Adrenal gland (tissue), 12 donors: ENCODE results near the gene GNAQ. TPM values are rescaled to one million over a fixed set of nuclear protein-coding genes. Genes with fewer than 3 reads are reported as not detected.

Experiments
- DNase-seq, 7 donors: peaks; one replicate each; pipeline ENCODE4 v3.0.0-alpha.2; 2019 to 2020
- H3K27ac ChIP-seq, 5 donors: fragments of 200-600 bp; sonication (generic) in 4 of 5; 1 replicate in 3 of 5; 2 replicates in 2 of 5; pipeline versions ENCODE4 v1.5.1 to v1.8.0; 2016 to 2020; ENCODE audit warnings: mild to moderate bottlenecking in 1 of 5
- H3K27me3 ChIP-seq: fragments of 200-600 bp; 2 replicates; pipeline ENCODE4 v1.8.0; 2021
- H3K36me3 ChIP-seq, 2 donors: fragments of 200-600 bp; replicated peaks in 1 of 2; 1 replicate in 1 of 2; 2 replicates in 1 of 2; pipeline versions ENCODE4 v1.5.1 to v1.8.0; 2018 to 2022
- H3K4me1 ChIP-seq, 2 donors: fragments of 200-600 bp; replicated peaks in 1 of 2; 1 replicate in 1 of 2; 2 replicates in 1 of 2; pipeline versions ENCODE4 v1.5.1 to v1.8.0; 2018 to 2021
- H3K4me3 ChIP-seq, 4 donors: fragments of 200-600 bp; sonication (generic) in 3 of 4; one replicate each; pipeline ENCODE4 v1.5.1; 2016 to 2018
- H3K9me3 ChIP-seq, 3 donors: fragments of 200-600 bp; sonication (generic) in 1 of 3; replicated peaks in 1 of 3; 1 replicate in 2 of 3; 2 replicates in 1 of 3; pipeline versions ENCODE4 v1.5.1 to v1.8.0; 2016 to 2021
- CTCF ChIP-seq, 6 experiments: fragments of 450-650 bp in 4 of 6; fragments of 200-600 bp in 2 of 6; sonication (generic) in 1 of 6; IDR thresholded peaks; 1 replicate in 5 of 6; 2 replicates in 1 of 6; pipeline versions ENCODE4 v1.5.1 to v1.8.0; 2016 to 2021; ENCODE audit warnings: antibody characterized with exemption in 6 of 6, mild to moderate bottlenecking in 2 of 6, moderate library complexity in 1 of 6
- POLR2A ChIP-seq, 2 donors: fragments of 450-650 bp; IDR thresholded peaks; one replicate each; pipeline ENCODE4 v1.6.1; 2017; ENCODE audit warnings: antibody characterized with exemption in 2 of 2, mild to moderate bottlenecking in 2 of 2, moderate library complexity in 1 of 2
- WGBS, 4 donors: extraction: QIAGEN DNeasy Blood & Tissue Kit in 2 of 4; methylation state at CpG; one replicate each; pipeline versions ENCODE4 v1.1.5 to v1.1.7; 2013 to 2017; 5-methylcytosine and 5-hydroxymethylcytosine counted together
- intact Hi-C, 2 donors: fragments of 100-400 bp; cut with DNase I; formaldehyde crosslinking; loops; one replicate each; pipeline versions ENCODE4 v1.14.1 to v1.15.0; 2022 to 2023
- polyA plus RNA-seq, 3 donors: library from polyadenylated mRNA; stranded (reverse); fragments of 200-250 nt in 2 of 3; fragments of 350-450 nt in 1 of 3; fragmentation: Illumina TruSeq in 1 of 3; extraction: RNeasy Lipid Tissue Mini Kit (QIAGEN cat#74804) in 1 of 3; gene quantifications; one replicate each; pipeline ENCODE4 v1.2.3, GENCODE V29; 2013 to 2014
- total RNA-seq, 9 donors: library from RNA; depleted of rRNA in 4 of 9; stranded (reverse); fragments of >200 nt in 4 of 9; fragments of 120-200 nt in 1 of 9; fragmentation: NEBNext Ultra II Directional in 1 of 9; extraction: Animal tissue kit (Norgen Biotek cat#: 25700) in 1 of 9; gene quantifications; one replicate each; pipeline versions ENCODE4 v1.1.0 to v1.2.4, GENCODE V29; 2013 to 2023
- donor health status: healthy with polysubstance abuse.
- donor health status: Bipolar disorder and iron deficiency.
- donor health status: DM: yes; HTN: yes; CAD: no.
- donor health status: DM: no; HTN: no; CAD: no.
- donor health status: DM: no; HTN: no; CAD: no.
- donor health status: DM: yes; HTN: yes; CAD: no.

The GNAQ gene
- total and polyA plus RNA-seq, 12 donors: 15.8 to 71.7 (median 45.1) TPM

- Histone ChIP-seq H3K27ac (no peak overlapping the region), H3K4me1 (peaks cover 0 to 18% of the 10 kb centered on the region in 2 donors), H3K36me3 (no peaks in the 10 kb centered on the region), H3K27me3 (no peaks in the 10 kb centered on the region), H3K9me3 (no peaks in the 10 kb centered on the region), H3K4me3 (no peak overlapping the region)
- no peak for DNase-seq
- no peak for TF ChIP-seq CTCF (IDR thresholded peaks at IDR 0.05)
- TF ChIP-seq POLR2A (IDR thresholded peaks at IDR 0.05): no peak
- intact Hi-C loops: no loop called here
- WGBS, 4 donors: 88 to 96% (median 89%) methylated on average over 3 of the region's 3 CpGs
Measured at GRCh38 chr9:77872863-77873262, 158.7 kb downstream of the GNAQ start.

- intact Hi-C loops: no loop called here
- no peak for DNase-seq
- H3K4me1 ChIP-seq: peaks cover 0 to 18% of the 10 kb centered on the region in 2 donors
Measured at GRCh38 chr9:77872177-77872576, 159.4 kb downstream of the GNAQ start.

GRCh38 chr9:77871483-77871882 is 160.1 kb downstream of the GNAQ start:
- no peaks in the 10 kb centered on the region for H3K9me3 ChIP-seq
- no peak overlapping the region for H3K27ac ChIP-seq
- H3K27me3 ChIP-seq: no peaks in the 10 kb centered on the region
- no peaks in the 10 kb centered on the region for H3K36me3 ChIP-seq
- TF ChIP-seq POLR2A (IDR thresholded peaks at IDR 0.05): no peak
- no peak for TF ChIP-seq CTCF (IDR thresholded peaks at IDR 0.05)
- no peak overlapping the region for H3K4me3 ChIP-seq
- DNase-seq: no peak
- 95 to 100% (median 100%) methylated on average over 1 of the region's 1 CpG for WGBS, 4 donors
- H3K4me1 ChIP-seq: peaks cover 0 to 14% of the 10 kb centered on the region in 2 donors
- intact Hi-C loops: no loop called here

More at GRCh38 chr9:77872177-77872576, 159.4 kb downstream of the GNAQ start:
- TF ChIP-seq POLR2A (IDR thresholded peaks at IDR 0.05) (no peak), CTCF (IDR thresholded peaks at IDR 0.05) (no peak)
- no peak overlapping the region for H3K27ac ChIP-seq
- H3K9me3 ChIP-seq: no peaks in the 10 kb centered on the region
- no peak overlapping the region for H3K4me3 ChIP-seq
- no peaks in the 10 kb centered on the region for H3K27me3 ChIP-seq
- no peaks in the 10 kb centered on the region for H3K36me3 ChIP-seq

- Histone ChIP-seq H3K27ac (no peak overlapping the region), H3K4me1 (peaks cover 0 to 4% of the 10 kb centered on the region in 2 donors), H3K27me3 (no peaks in the 10 kb centered on the region), H3K4me3 (no peak overlapping the region), H3K9me3 (no peaks in the 10 kb centered on the region), H3K36me3 (no peaks in the 10 kb centered on the region)
- intact Hi-C loops: no loop called here
- 92 to 100% (median 95%) methylated on average over 1 of the region's 1 CpG for WGBS, 4 donors
- no peak for TF ChIP-seq CTCF (IDR thresholded peaks at IDR 0.05)
- no peak for TF ChIP-seq POLR2A (IDR thresholded peaks at IDR 0.05)
- DNase-seq: no peak
Measured at GRCh38 chr9:77866878-77867277, 164.7 kb downstream of the GNAQ start.
